HG03103 (cell line): ENCODE data around the gene SNAPIN.

ENCODE experiments used
- ATAC-seq: cut with Tn5 transposase; IDR thresholded peaks from one replicate; pipeline ENCODE4 v1.9.1; 2021; ENCODE audit warnings: low read depth; ENCODE audit not compliant: unreplicated experiment

SNAPIN gene

GRCh38 chr1:153673511-153673910 is 15.0 kb downstream of the SNAPIN start:
- no peak for ATAC-seq

- ATAC-seq, result no peak
These were observed 19.4 kb downstream of the SNAPIN start for GRCh38 chr1:153677718-153678518.

GRCh38 chr1:153678519-153679336 is 20.2 kb downstream of the SNAPIN start, which contains the start of gene NPR1:
Gene NPR1, plus strand, starts transcription at chr1:153678688. Its CDS starts 421 bp downstream, at chr1:153679109.
- ATAC-seq, result no peak

GRCh38 chr1:153679337-153680119 is 21.0 kb downstream of the SNAPIN start:
- no peak for ATAC-seq

GRCh38 chr1:153680120-153680403 is 21.6 kb downstream of the SNAPIN start:
- no peak for ATAC-seq

GRCh38 chr1:153682730-153683129 is 24.2 kb downstream of the SNAPIN start:
- no peak for ATAC-seq

GRCh38 chr1:153683854-153684253 is 25.4 kb downstream of the SNAPIN start:
- no peak for ATAC-seq

GRCh38 chr1:153684892-153685291 is 26.4 kb downstream of the SNAPIN start:
- ATAC-seq, result no peak

- ATAC-seq, result no peak
These were observed 27.2 kb downstream of the SNAPIN start for GRCh38 chr1:153685544-153686340.

- no peak for ATAC-seq
These were observed 29.0 kb downstream of the SNAPIN start for GRCh38 chr1:153687346-153688125.

GRCh38 chr1:153688276-153688675 is 29.8 kb downstream of the SNAPIN start:
- ATAC-seq, result no peak

GRCh38 chr1:153688736-153689328 is 30.3 kb downstream of the SNAPIN start:
- ATAC-seq, result no peak

GRCh38 chr1:153693466-153693865 is 35.0 kb downstream of the SNAPIN start:
- no peak for ATAC-seq

GRCh38 chr1:153696741-153697140 is 38.2 kb downstream of the SNAPIN start:
- no peak for ATAC-seq

- no peak for ATAC-seq
These were observed 38.9 kb downstream of the SNAPIN start for GRCh38 chr1:153697191-153698019.

GRCh38 chr1:153698020-153698922 is 39.8 kb downstream of the SNAPIN start:
- ATAC-seq, result no peak
